Activated CD4-positive, alpha-beta T cell treated with anti-CD3 and anti-CD28 coated beads, Interleukin-10, Interleukin-2, amounts not matched to agents 100 ng/mL and 50 ng/mL, durations not matched to agents 16 hours and 8 hours (primary cell): Measurements from ENCODE around the gene GOLGA2.
"Not testable (repeated sequence)": the region's sequence is repeated elsewhere in the genome, so short reads cannot be mapped to it uniquely, and the experiment has no call there.

Source experiments
- DNase-seq: peaks from one replicate; pipeline ENCODE4 v3.0.0-alpha.2; 2020

The GOLGA2 gene

GRCh38 chr9:128232528-128233428, 43.0 kb downstream of the GOLGA2 start:
- DNase-seq: no peak

GRCh38 chr9:128231638-128232527, 43.9 kb downstream of the GOLGA2 start:
- DNase-seq: no peak

GRCh38 chr9:128230897-128231296, 44.9 kb downstream of the GOLGA2 start:
- DNase-seq: not testable (repeated sequence)

- no peak for DNase-seq
These were observed 49.4 kb downstream of the GOLGA2 start for GRCh38 chr9:128226412-128226801.

GRCh38 chr9:128225770-128226411, 49.9 kb downstream of the GOLGA2 start:
- DNase-seq: no peak

- DNase-seq: no peak
These were observed 50.9 kb downstream of the GOLGA2 start for GRCh38 chr9:128224877-128225276.

GRCh38 chr9:128222880-128223670, 52.7 kb downstream of the GOLGA2 start:
- DNase-seq: no peak

- no peak for DNase-seq
These were observed 53.8 kb downstream of the GOLGA2 start for GRCh38 chr9:128222026-128222425.

- DNase-seq: no peak
These were observed 56.0 kb downstream of the GOLGA2 start for GRCh38 chr9:128219831-128220230.

- DNase-seq: peak; percentile 97
These were observed 57.1 kb downstream of the GOLGA2 start for GRCh38 chr9:128218518-128219389.

GRCh38 chr9:128218172-128218517, 57.7 kb downstream of the GOLGA2 start:
- no peak for DNase-seq

- DNase-seq: no peak
These were observed 58.8 kb downstream of the GOLGA2 start for GRCh38 chr9:128216781-128217553.

- no peak for DNase-seq
These were observed 60.1 kb downstream of the GOLGA2 start for GRCh38 chr9:128215491-128216409.

- DNase-seq: no peak
These were observed 61.0 kb downstream of the GOLGA2 start for GRCh38 chr9:128214571-128215490.

GRCh38 chr9:128213746-128214497, 61.9 kb downstream of the GOLGA2 start:
- DNase-seq: no peak

GRCh38 chr9:128211981-128212281, 63.9 kb downstream of the GOLGA2 start:
- no peak for DNase-seq

GRCh38 chr9:128211186-128211980, 64.4 kb downstream of the GOLGA2 start:
- no peak for DNase-seq
